CD4-positive, CD25-positive, alpha-beta regulatory T cell (primary cell): ENCODE data around the gene MEIS1. TPM values are rescaled to one million over a fixed set of nuclear protein-coding genes. Genes with fewer than 3 reads are reported as not detected.

ENCODE experiments used
- ATAC-seq, 2 donors: fragments of 150-1000 bp; cut with Tn5 transposase; one replicate each; pipeline ENCODE4 v1.10.0; 2021; ENCODE audit warnings: low read depth in 2 of 2, moderate number of reproducible peaks in 2 of 2, moderate library complexity in 1 of 2
- DNase-seq, 3 donors: peaks; one replicate each; pipeline versions ENCODE4 v3.0.0 to v3.0.0-alpha.2; 2012 to 2022; ENCODE audit warnings: mixed read lengths in 1 of 3
- H3K27ac ChIP-seq: one replicate; pipeline ENCODE4 v1.7.0; 2013; ENCODE audit warnings: mild to moderate bottlenecking, low read length; ENCODE audit not compliant: insufficient read depth, poor library complexity, severe bottlenecking
- H3K27me3 ChIP-seq: one replicate; pipeline ENCODE4 v1.7.0; 2013; ENCODE audit warnings: low read length; ENCODE audit not compliant: control insufficient read depth, insufficient read depth
- H3K36me3 ChIP-seq: one replicate; pipeline ENCODE4 v1.7.0; 2013; ENCODE audit warnings: mild to moderate bottlenecking, low read length, moderate library complexity; ENCODE audit not compliant: control insufficient read depth, insufficient read depth
- H3K4me1 ChIP-seq: 2 replicates; pipeline ENCODE4 v1.7.0; 2013; ENCODE audit warnings: mild to moderate bottlenecking, low read length; ENCODE audit not compliant: insufficient read depth, control insufficient read depth, poor library complexity, severe bottlenecking
- H3K4me3 ChIP-seq: one replicate; pipeline ENCODE4 v1.7.0; 2013; ENCODE audit warnings: low read depth, mild to moderate bottlenecking, low read length, moderate library complexity
- H3K9me3 ChIP-seq, 2 experiments: 1 replicate in 1 of 2; 2 replicates in 1 of 2; pipeline ENCODE4 v1.7.0; 2013; ENCODE audit warnings: low read length in 2 of 2, mild to moderate bottlenecking in 1 of 2, moderate library complexity in 1 of 2; ENCODE audit not compliant: control insufficient read depth in 2 of 2
- H3K27ac Mint-ChIP-seq, 3 donors: one replicate each; pipeline ENCODE4 v1.8.0; 2020 to 2022; ENCODE audit warnings: mild to moderate bottlenecking in 3 of 3, mixed read lengths in 3 of 3, moderate library complexity in 2 of 3
- H3K27me3 Mint-ChIP-seq: one replicate; pipeline ENCODE4 v1.8.0; 2022; ENCODE audit warnings: mild to moderate bottlenecking, mixed read lengths
- H3K36me3 Mint-ChIP-seq: one replicate; pipeline ENCODE4 v1.8.0; 2020; ENCODE audit warnings: mixed read lengths
- H3K4me1 Mint-ChIP-seq, 4 donors: one replicate each; pipeline ENCODE4 v1.8.0; 2020 to 2022; ENCODE audit warnings: mixed read lengths in 4 of 4, mild to moderate bottlenecking in 1 of 4
- H3K4me3 Mint-ChIP-seq, 4 donors: one replicate each; pipeline ENCODE4 v1.8.0; 2020 to 2022; ENCODE audit warnings: mild to moderate bottlenecking in 4 of 4, mixed read lengths in 4 of 4, moderate library complexity in 3 of 4
- H3K9me3 Mint-ChIP-seq, 7 donors: one replicate each; pipeline ENCODE4 v1.8.0; 2020 to 2022; ENCODE audit warnings: mixed read lengths in 7 of 7, mild to moderate bottlenecking in 3 of 7, moderate library complexity in 2 of 7
- polyA plus RNA-seq, 4 donors: library from polyadenylated mRNA; unstranded; fragments of 300-500 nt; fragmentation: Illumina TruSeq; gene quantifications; one replicate each; pipeline ENCODE4 v1.2.3, GENCODE V29; 2021
- total RNA-seq: library from RNA; stranded (reverse); gene quantifications from one replicate; pipeline ENCODE4 v1.2.3, GENCODE V29; 2022

MEIS1 gene
- total and polyA plus RNA-seq, 5 donors from 2014 or later: 3.6 TPM; not detected in 4

DNA sequence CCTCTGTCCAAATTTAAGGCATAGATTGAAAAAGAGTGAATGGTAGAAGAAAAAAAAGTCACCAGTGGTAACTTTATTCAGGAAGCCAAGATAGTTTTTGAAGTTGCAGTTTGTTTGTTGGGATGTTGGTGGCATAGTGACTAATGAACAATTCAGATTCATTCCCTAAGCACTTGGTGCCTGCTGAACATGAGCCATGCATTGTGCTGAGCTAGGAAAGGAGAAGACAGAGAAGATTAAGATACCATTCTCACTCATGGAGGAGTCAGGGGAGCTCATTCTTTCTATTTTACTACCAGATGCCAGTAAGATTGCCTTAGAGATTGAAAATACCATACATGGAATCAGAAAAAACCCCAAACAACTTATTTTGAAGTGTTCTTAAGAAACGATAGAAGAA, 25.1 kb downstream of the MEIS1 start:
- Histone ChIP-seq H3K27ac (no peak overlapping the region), H3K36me3 (no peaks in the 10 kb centered on the region), H3K9me3 (no peaks in the 10 kb centered on the region), H3K27me3 (no peaks in the 10 kb centered on the region), H3K4me1 (no peaks in the 10 kb centered on the region), H3K4me3 (no peak overlapping the region)
- Mint-ChIP-seq H3K4me1 (no peaks in the 10 kb centered on the region), H3K9me3 (peaks cover 0 to 6% (median 0%) of the 10 kb centered on the region in 7 donors), H3K27me3 (no peaks in the 10 kb centered on the region), H3K4me3 (no peak overlapping the region), H3K36me3 (no peaks in the 10 kb centered on the region), H3K27ac (no peak overlapping the region)
- no peak for ATAC-seq
- no peak for DNase-seq

DNA sequence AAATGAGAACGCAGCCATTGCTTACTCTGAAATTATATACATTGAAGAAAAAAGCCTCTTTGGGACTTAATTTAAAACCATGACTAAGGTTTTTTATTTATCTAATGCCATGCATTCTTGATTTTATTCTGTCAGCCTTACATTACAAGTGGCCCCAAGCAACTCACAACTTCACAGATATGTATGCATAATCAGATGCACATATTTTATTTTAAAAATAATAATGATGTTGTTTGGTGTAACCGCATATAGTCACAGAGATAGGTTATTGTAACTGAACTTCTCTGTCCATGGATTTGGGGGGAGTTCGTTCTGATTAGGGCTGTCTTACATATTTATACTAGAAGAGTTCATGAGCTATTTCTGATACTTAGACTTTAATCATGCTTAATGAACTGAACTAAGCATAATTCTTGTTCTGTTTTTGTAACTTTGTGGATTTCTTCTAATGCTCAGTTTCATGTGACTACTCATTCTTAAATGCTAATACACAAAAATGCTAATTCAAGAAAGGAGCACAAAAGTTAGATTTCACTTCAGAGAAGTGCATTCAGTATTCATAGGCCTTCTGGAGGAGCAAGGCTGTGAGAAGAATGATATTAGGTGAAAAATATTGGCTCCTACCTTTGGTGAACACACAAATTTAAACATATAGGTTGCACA, 26.2 kb downstream of the MEIS1 start:
- no peaks in the 10 kb centered on the region for H3K27me3 Mint-ChIP-seq
- no peaks in the 10 kb centered on the region for H3K4me1 Mint-ChIP-seq

DNA sequence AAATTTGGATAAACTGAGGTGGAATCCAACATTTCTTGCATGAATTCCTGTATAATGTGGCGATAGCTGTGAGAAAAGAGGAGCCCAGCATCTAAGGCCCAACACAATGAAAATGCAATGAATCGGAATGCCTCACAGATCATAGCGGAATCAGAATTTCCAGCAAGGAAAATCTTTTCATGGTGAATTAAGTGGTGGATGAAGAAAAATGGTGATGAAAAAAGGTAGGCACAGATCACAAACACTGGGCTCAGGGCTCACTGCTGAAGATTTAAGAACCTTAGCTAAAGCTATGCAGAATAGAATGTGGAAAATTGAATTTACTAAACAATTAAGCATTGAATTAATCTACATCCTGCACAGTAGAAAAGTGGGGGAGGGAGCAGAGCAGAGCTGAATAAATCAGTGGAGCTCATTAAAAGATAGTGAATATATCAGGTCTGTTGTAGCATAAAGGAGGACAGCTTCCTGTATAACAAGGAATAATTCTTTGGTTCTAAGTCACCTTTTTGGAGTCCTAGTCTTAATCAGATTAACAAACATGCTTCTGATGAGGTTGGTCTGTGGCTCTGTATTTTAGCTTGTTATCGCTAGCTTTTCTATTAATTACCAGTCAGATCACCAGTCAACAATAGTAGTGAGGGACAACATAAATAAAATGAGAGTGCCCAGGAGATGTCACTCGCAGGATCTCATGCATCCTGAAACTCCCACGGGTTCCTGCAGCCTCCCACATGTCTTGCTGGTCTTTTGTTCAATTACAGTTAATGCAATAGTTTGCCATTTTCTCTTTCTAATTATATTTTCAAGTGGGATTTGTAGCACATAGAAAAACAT, 27.0 kb downstream of the MEIS1 start:
- H3K27me3 ChIP-seq: no peaks in the 10 kb centered on the region
- no peaks in the 10 kb centered on the region for H3K36me3 ChIP-seq
- no peaks in the 10 kb centered on the region for H3K27me3 Mint-ChIP-seq
- no peaks in the 10 kb centered on the region for H3K36me3 Mint-ChIP-seq
- no peak for ATAC-seq
- H3K9me3 ChIP-seq: no peaks in the 10 kb centered on the region
- no peak for DNase-seq
- H3K4me1 Mint-ChIP-seq: no peaks in the 10 kb centered on the region
- peaks cover 0 to 6% (median 0%) of the 10 kb centered on the region in 7 donors for H3K9me3 Mint-ChIP-seq
- H3K4me3 ChIP-seq: no peak overlapping the region
- H3K4me3 Mint-ChIP-seq: no peak overlapping the region
- H3K27ac ChIP-seq: no peak overlapping the region
- no peaks in the 10 kb centered on the region for H3K4me1 ChIP-seq
- no peak overlapping the region for H3K27ac Mint-ChIP-seq

More for the DNA sequence above, 26.2 kb downstream of the MEIS1 start:
- ATAC-seq: no peak
- Histone ChIP-seq H3K9me3 (no peaks in the 10 kb centered on the region), H3K4me3 (no peak overlapping the region), H3K27ac (no peak overlapping the region), H3K4me1 (no peaks in the 10 kb centered on the region), H3K27me3 (no peaks in the 10 kb centered on the region), H3K36me3 (no peaks in the 10 kb centered on the region)
- Mint-ChIP-seq H3K4me3 (no peak overlapping the region), H3K27ac (no peak overlapping the region), H3K9me3 (peaks cover 0 to 6% (median 0%) of the 10 kb centered on the region in 7 donors), H3K36me3 (no peaks in the 10 kb centered on the region)
- no peak for DNase-seq

DNA sequence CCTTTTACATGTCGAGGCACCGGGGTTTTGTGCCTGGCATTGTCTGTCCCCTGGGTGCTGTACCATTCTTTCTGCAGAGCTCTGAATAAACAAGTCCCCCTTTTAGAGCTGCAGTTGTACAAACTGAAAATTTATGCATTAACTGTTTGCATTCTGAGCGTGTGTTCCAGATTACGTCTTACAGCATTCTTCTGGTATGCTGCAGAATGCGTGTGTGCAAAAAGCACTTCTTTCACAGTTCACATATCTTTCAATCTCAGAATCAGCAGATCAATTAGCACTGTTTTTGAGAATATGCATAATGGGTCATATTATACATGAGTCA, 27.5 kb downstream of the MEIS1 start:
- Mint-ChIP-seq H3K4me3 (no peak overlapping the region), H3K27me3 (no peaks in the 10 kb centered on the region)
- ATAC-seq: no peak

DNA sequence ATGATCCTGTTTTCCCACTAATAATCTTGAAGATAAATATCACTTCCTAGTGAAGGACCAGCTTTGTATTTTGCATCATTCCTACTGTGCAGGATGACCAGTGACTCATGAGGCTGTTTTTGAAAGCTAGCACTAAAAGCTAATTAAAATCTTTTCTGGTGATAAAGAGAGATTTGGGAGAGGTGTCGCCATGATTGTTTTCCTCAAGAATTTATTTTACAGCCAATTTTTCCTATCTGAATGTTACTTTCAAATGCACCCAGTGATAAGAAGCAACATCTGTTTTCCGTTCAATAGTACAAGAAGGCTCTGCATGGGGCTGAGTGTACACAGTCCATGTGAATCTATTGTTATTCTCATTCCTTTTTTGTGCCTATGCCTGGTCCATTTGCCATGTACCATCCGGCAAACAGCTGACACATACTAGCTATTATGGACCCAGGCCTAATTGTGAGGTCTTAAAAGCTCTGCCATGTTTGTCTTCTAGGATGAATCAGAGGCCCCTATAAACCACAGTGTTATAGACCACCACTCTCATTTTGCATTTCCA, 28.4 kb downstream of the MEIS1 start:
- DNase-seq: no peak
- H3K9me3 Mint-ChIP-seq: peaks cover 0 to 6% (median 2%) of the 10 kb centered on the region in 7 donors
- H3K4me1 Mint-ChIP-seq: no peaks in the 10 kb centered on the region
- H3K27me3 Mint-ChIP-seq: no peaks in the 10 kb centered on the region
- no peak overlapping the region for H3K4me3 Mint-ChIP-seq
- ATAC-seq: no peak
- no peak overlapping the region for H3K27ac ChIP-seq
- no peak overlapping the region for H3K27ac Mint-ChIP-seq
- H3K36me3 ChIP-seq: no peaks in the 10 kb centered on the region
- no peaks in the 10 kb centered on the region for H3K27me3 ChIP-seq
- H3K9me3 ChIP-seq: no peaks in the 10 kb centered on the region
- no peaks in the 10 kb centered on the region for H3K4me1 ChIP-seq
- no peak overlapping the region for H3K4me3 ChIP-seq
- H3K36me3 Mint-ChIP-seq: no peaks in the 10 kb centered on the region

More for the DNA sequence above, 27.5 kb downstream of the MEIS1 start:
- H3K4me1 Mint-ChIP-seq: no peaks in the 10 kb centered on the region
- Histone ChIP-seq H3K27ac (no peak overlapping the region), H3K9me3 (no peaks in the 10 kb centered on the region), H3K27me3 (no peaks in the 10 kb centered on the region), H3K4me3 (no peak overlapping the region), H3K36me3 (no peaks in the 10 kb centered on the region), H3K4me1 (no peaks in the 10 kb centered on the region)
- H3K27ac Mint-ChIP-seq: no peak overlapping the region
- DNase-seq: no peak
- H3K9me3 Mint-ChIP-seq: peaks cover 0 to 6% (median under 1%) of the 10 kb centered on the region in 7 donors
- no peaks in the 10 kb centered on the region for H3K36me3 Mint-ChIP-seq

DNA sequence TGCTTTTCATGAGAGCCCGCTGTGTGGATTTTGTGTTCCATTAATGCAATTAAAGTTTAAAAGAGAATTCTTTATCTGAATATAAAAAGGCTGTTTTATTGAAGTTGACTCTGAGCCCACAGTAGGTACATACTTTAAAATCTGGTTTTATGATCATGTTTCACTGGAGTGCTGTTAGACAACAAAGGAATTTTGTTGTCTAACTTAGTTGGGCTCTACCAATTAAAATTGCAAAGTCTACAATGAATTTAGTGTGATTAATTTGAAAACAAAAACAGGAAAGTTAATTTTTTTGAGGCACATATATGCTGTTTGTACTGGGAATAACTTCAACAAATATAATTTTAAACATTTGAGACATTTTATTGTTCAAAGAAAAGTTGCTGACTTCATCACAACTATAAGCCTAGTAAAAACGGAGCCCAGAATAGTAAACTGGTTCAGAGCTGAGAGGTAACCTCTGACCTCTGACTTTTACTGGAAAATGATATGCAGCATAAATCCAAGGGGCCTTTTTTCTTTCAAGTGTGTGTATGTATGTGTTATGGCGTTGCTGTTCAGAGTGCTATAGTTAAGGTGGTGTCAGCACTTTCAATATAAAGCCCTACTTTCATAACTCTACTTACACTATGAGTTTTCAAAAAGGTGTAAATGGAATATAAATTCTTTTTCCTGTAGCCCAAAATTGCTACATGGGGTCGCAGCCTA, 30.2 kb downstream of the MEIS1 start:
- H3K4me3 Mint-ChIP-seq: no peak overlapping the region
- H3K4me1 ChIP-seq: no peaks in the 10 kb centered on the region
- no peaks in the 10 kb centered on the region for H3K36me3 Mint-ChIP-seq
- H3K4me1 Mint-ChIP-seq: no peaks in the 10 kb centered on the region
- DNase-seq (no peak), ATAC-seq (no peak)
- no peaks in the 10 kb centered on the region for H3K36me3 ChIP-seq
- H3K27ac Mint-ChIP-seq: no peak overlapping the region
- H3K9me3 Mint-ChIP-seq: peaks cover 0 to 2% (median 0%) of the 10 kb centered on the region in 7 donors
- no peaks in the 10 kb centered on the region for H3K9me3 ChIP-seq
- H3K27ac ChIP-seq: no peak overlapping the region
- H3K27me3 ChIP-seq: no peaks in the 10 kb centered on the region
- no peaks in the 10 kb centered on the region for H3K27me3 Mint-ChIP-seq
- no peak overlapping the region for H3K4me3 ChIP-seq

DNA sequence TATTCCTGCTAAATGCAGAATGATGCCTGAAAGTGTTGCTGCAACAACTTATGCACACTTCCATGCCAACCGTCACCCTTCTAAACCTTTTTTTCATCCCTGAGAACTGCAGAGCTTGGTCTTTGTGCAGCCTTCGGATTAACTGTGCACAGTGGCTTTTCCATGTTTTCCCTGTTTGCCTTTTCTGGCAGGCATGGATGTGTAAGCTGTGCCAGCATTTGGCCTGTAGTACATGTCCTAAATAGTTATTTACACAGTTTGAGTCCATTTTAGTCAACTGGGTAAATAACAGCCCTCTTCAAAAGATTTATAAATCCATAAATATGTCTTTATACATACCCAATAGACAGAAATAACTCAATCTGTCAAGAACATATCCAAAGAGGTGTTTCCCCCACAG, 31.5 kb downstream of the MEIS1 start:
- no peaks in the 10 kb centered on the region for H3K36me3 Mint-ChIP-seq
- ATAC-seq: no peak
- no peak overlapping the region for H3K4me3 Mint-ChIP-seq
- H3K9me3 Mint-ChIP-seq: peaks cover 0 to 5% (median 0%) of the 10 kb centered on the region in 7 donors
- Histone ChIP-seq H3K9me3 (no peaks in the 10 kb centered on the region), H3K36me3 (no peaks in the 10 kb centered on the region), H3K4me3 (no peak overlapping the region), H3K27me3 (no peaks in the 10 kb centered on the region), H3K4me1 (no peaks in the 10 kb centered on the region), H3K27ac (no peak overlapping the region)
- no peaks in the 10 kb centered on the region for H3K4me1 Mint-ChIP-seq
- H3K27me3 Mint-ChIP-seq: no peaks in the 10 kb centered on the region
- no peak for DNase-seq
- no peak overlapping the region for H3K27ac Mint-ChIP-seq
